NCI-H1092 treated with DMSO at 0.1 percent for 48 hours (cell line): ENCODE data around the gene GPR22.

Experiments used
- DNase-seq: peaks from one replicate; lab custom pipeline; 2025; lab: John Stamatoyannopoulos, UW

GPR22 gene, protein sequence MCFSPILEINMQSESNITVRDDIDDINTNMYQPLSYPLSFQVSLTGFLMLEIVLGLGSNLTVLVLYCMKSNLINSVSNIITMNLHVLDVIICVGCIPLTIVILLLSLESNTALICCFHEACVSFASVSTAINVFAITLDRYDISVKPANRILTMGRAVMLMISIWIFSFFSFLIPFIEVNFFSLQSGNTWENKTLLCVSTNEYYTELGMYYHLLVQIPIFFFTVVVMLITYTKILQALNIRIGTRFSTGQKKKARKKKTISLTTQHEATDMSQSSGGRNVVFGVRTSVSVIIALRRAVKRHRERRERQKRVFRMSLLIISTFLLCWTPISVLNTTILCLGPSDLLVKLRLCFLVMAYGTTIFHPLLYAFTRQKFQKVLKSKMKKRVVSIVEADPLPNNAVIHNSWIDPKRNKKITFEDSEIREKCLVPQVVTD

DNA sequence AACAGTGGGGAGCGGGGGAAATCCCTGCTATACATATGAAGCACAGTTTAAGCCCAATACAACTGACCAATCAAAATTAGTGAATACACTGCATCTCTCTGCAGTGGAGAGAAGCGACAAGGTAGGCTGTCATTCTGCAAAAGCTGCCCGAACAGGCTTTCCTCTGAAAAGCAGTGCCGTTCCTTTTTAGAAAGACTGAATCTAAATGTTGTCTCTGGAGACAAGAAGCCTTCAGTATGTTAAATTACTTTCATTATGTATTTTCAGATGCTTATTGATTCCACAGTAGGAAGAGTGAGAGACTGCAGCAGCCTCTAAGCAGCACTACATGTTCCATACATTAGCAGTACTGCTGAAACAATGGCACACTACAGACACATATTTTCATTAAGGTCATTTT lies at the start of gene GPR22:
Gene GPR22 (plus strand): TSS at position 129 of the 400 bp plus-strand sequence. CDS start 4,004 bp downstream, outside the sequence.
- no peak for DNase-seq

DNA sequence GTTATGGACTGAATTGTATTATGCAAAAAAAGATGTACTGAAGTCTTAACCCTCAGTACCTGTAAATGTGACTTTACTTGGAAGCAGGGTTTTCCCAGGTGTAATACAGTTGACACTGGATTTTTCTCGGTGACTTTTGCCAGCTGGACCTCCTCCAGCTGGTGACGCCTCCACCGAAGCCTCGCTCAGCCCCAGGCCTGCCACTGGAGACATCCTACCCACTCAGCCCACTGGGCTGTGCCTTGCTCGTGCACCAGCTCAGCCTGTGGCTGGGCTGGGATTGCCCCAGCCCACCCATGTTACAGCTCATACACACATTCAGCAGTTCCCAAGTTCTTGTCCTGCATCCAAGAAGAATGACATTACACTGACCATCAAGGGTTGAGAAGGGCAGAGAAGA lies 42.4 kb upstream of the GPR22 start:
- no peak for DNase-seq

DNA sequence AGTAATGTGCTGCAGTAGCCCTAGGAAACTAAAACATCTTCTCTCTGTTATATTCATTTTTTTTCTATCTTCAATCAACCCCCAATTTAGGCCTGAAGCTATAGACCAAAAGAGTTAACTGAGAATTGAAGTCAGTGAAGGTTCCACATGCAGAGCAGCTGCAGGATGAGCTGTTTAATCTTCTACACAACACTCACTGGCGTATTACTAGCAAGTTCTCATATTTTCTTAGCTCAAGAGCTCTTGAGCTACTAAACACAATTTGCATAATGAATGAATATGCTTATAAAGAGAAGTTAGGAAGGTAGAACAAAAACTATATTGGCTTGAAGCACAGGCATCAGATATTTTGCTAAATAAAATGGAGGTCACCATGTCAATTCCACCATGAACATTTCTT lies 41.2 kb upstream of the GPR22 start:
- DNase-seq, result no peak

DNA sequence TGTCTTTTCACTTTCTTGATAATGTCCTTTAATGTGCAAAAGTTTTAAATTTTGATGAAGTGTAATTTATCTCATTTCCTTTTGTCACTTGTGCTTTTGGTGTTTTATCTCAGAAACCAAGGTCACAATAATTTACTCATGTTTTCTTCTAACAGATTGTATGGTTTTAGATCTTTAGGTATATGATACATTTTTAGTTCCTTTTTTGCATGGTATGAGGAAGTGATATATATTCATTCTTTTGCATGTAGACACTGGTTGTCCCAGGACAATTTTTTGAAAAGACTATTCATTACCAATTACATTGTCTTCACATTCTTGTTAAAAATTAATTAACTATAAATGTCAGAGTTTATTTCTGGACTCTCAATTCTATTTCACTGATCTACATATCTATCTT lies 39.8 kb upstream of the GPR22 start:
- DNase-seq, result no peak

DNA sequence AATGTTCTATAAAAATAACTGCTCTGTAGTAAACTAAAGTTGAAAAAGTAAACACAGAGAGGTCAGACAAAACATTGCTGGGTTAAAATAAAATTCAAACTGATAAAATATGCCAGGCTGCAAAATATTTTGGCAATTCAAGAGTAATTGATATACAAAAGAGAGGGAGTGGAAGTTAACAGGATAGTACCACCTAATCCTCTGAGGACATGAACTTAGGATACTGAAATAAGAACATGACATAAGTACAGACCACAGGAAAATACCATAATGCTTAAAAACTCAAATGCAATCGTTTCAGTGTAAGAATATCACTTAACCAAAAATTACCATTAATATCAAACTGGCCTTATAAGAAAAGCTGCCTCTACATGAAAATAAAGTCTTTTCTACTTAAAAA lies 37.6 kb upstream of the GPR22 start:
- DNase-seq, result no peak

DNA sequence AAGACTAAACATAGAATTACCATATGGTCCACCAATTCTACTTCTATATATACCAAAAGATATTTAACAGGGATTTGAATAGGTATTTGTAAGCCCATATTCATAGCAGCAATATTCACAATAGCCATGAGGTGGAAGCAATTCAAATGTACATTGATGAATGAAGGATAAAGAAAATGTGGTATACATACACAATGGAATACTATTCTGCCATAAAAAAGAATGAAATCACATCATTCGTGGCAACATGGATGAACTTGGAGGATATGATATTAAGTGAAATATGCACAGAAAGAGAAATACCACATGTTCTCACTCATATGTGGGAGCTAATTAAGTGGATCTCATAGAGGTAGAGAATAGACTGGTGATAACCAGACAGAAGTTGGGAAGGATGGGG lies 34.1 kb upstream of the GPR22 start:
- DNase-seq, result no peak

DNA sequence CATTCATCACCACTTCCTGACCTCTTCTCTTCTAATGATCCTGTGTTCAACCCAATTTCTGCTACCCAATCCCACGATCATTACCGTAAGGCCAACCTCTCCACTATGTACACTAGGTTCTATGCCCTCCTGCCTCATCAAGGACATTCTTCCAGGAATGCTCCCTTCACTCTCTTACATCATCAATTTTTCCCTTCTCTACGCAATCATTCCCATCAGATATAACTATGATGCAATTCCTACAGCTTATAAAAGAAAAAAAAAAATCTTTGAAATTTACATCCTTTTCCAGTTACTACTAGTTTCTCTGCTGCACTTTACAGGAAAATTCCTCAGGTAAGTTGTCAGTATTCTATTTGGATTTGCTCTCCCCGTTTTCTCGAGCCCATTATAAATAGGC lies 30.8 kb upstream of the GPR22 start:
- DNase-seq, result no peak

DNA sequence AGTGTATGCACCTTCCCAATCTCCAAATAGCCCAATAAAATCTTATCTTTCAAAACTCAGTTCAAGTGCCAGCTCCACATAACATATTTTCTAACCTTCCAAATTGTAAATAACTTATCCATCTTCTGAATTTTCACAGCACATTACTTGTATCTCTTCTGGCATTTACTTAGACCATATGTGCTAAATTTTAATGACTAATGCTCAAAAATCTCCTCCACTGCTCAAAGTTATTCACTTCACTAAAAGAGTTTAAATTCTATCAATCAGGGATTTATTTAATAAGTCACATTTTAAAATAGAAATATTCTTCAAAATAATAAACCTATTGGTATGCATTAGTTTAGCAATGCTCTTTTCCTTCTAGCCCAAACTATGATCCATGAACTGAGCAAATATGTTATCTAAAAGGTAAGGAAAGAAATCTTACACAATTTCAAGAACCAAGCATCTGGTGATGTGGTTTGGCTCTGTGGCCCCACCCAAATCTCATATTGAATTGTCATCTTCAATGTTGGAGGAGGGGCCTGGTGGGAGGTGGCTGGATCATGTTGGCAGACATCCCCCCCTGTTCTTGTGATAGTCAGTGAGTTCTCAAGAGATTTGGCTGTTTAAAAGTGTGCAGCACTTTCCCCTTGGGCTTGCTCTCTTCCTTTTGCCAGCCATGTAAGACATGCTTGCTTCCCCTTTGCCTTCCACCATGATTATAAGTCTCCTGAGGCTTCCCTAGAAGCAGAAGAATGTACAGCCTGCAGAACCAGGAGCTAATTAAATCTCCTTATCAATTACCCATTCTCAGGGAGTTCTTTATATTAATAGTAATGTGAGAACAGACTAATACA lies 28.1 kb upstream of the GPR22 start:
- DNase-seq, result no peak

DNA sequence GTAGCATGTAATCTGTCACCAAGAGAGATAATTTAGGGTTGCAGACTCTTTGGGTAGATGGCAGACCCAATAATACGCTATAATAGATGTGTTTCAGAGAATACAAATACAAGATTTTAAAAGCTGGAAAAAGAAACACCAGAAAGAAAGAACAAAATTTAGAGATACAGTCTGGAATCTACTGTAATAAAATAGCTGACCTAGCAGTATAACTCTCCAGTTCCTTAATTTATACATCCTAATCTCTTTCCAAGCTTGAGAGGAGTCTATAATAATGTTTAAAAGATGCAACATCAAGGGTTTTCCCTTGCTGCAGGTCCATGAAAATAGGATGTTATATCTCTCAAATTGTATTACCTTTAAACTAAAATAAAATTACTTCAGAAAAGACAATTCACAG lies 27.2 kb upstream of the GPR22 start:
- DNase-seq, result no peak

DNA sequence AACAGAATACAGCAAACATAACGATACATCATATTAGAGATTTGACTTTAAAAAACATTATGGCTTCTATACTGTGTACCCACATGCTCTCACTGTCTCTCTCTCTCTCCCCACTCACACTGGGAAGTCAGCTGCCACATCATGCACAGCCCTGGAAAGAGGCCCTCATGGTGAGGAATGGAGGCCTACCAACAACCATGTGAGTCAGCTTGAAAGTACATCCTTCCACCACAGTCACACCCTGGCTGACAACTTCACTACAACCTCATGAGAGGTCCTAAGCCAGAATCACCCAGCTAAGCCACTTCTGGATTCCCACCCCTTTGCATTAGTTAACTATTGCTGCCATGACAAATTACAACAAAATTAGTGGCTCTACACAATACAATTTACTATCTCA lies 23.3 kb upstream of the GPR22 start:
- no peak for DNase-seq

DNA sequence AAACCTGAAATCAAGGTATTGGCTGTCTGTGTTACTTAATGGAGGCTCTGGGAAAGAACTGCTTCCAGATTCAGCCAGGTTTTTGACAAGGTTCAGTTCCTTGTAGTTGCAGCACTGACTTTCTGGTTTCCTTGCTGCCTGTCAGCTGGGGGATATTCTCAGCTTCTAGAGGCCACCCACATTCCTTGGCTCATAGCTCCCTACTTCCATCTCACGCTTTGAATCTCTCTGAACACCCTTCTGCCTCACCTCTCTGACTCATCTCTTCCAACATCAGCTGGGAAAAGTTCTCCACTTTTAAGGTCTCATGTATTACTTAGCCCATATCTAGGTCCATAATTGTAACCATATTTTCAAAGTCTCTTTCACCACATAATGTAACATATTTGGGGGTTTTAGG lies 22.9 kb upstream of the GPR22 start:
- no peak for DNase-seq

DNA sequence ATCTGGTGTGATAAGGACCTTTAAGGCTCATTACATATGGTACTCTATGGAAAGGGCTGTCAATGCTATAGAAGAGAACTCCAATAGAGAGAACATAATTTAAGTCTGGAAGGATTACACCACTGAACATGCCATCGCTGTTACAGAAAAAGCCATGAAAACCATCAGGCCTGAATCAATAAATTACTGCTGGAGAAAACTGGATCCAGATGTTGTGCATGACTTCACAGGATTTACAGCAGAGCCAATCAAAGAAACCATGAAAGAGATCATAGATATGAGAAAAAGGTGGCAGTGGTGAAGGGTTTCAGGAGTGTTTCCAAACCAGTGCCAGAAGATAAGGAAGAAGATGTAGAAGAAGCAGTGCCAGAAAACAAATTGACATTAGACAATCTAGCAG lies 18.9 kb upstream of the GPR22 start:
- no peak for DNase-seq

DNA sequence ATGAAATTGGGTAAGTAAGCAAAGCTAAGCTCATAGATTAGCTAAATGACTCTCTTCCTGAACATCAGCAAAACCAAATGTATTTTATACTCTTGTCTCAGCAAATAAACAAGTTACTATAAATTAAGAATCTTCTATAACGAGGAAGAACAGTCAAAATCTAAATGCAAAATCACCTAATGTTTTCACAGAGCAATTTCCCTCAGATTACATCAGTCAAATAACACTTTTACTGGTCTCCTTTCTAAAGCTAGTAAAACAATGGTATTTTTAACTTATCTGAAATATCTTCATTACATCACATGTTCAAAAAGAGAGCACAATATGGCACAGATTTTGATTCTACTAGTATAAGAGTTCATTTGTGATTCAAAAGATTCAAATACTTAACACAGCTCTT lies 16.5 kb upstream of the GPR22 start:
- DNase-seq, result no peak

DNA sequence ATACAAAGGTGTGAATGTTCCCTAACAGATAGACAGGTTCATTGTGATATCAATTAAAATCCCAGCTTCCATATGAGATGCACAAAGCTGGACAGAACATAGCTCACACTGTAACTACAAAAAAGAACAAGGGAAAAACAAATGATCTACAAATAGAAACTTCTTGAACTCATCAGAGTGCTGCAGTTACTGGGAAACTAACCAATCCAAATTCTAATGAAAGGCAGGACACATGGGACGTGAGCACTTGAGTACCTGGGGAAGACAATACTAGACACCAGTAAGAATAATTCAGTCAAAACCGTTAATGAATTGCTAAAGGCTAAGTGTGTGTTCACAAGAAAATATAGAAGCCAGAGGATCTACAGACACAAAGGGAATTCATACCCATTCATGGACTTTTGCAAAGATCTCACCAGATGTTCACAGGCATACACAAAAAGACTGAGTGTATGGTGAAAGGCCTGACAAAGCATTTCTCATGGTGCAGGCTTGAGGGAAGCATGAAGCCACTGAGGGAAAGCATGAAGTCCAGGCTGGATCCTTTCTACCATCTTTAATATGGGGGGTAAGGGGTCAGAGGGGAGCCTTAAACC lies 7.8 kb upstream of the GPR22 start:
- no peak for DNase-seq

DNA sequence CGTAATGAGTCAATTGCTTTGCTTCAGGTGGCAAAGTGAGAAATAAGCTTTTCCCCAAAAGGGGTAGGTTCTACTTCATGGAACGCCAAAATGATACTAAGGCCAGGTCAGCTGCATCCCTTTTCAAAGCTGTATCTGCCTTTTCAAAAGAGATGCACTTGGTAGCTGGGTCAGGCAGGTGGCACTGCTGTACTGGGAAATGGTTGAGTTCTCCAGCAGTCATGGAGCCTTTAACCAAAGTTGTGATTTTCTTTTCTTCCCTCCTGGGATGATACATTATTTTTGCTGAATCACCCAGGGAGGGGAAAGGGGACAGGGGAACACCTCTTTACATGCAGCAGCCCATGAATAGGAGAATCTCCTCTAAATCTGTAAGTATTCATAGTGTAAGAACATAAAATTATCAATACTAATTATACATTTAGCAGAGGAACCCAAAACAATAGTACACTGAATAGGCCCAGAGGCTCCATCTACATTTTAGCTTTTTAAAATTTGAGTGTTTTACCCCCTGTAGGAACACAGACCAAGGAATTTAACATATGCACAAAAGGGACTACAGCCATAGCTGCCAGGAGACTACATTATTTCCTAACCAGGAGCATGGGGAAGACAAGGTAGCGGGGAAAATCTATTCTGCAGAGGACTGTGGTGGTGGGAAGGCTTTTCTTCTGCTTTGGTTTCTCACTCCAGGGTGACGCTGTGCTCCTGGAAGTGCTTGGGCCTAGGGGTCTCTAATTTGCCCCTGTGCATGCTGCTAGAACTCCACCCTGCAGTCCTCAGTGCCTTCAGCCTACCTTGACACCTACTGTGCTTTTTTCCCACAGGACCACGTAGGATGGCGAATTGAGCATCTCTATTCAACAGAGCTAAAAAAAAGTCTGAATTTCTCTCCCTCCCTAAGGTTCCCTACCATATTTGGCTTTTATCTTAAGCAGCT lies 6.4 kb upstream of the GPR22 start:
- DNase-seq, result peak; percentile 66

DNA sequence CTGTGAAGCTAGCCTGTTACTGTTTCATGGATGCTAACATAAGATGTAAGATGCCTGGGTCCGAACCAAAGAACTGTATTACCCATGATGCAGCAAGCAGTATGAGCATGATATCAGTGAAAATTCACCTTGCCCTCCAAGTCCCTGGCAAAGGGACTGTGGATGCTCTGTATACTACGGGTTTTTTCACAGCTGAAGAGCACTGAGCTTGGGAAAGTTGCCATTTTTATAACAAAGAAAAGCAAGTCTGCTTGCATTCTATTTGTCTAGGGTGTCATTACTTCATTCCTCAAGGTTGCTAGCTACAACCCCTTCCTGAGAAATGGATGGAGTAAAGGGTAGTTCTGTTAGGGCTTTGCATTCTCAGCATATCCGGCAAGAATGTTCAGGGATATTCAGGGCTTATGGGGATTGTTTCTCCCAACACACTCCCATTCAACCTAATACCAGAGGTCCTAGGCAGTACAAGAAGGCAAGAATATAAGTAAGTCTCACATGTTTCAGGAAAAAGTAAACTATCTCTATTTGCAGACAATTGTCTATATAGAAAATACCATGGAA lies 5.1 kb upstream of the GPR22 start:
- DNase-seq, result no peak

DNA sequence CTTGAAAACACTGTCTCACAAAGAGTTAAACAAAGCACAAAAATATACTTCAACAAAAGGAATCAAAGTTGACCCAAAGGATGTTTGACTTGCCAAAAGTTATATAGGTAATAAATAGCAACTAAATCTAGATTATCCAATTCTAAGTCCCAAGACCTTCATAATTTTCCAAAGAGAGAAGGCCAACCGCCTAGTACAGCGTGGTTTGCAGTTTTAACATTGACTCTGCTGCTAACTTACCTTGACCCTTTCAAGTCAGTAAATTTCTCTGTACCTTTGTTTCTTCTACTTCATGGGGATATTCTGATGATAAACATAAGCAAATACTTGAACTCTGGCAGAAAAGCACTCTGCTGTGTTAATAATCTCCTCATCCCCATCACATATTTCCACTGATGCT lies 1.9 kb upstream of the GPR22 start:
- no peak for DNase-seq

DNA sequence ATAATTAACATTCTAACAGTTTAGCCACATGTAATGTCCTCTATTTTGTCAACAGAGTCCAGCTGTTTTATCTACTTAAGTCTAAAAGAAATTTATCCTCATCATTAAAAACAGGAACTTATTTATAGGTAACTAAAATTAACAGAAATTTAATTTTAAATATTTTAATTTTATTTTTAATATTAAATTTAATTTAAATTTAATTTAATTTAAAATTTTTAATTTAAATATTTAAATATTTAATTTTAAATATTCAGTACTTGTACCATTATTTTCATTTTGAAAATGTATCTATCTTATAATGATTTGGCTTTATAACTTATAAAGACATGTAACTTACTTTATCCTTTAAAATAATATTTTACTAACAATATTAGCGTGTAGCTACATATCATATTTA lies 1.0 kb upstream of the GPR22 start:
- DNase-seq, result no peak

DNA sequence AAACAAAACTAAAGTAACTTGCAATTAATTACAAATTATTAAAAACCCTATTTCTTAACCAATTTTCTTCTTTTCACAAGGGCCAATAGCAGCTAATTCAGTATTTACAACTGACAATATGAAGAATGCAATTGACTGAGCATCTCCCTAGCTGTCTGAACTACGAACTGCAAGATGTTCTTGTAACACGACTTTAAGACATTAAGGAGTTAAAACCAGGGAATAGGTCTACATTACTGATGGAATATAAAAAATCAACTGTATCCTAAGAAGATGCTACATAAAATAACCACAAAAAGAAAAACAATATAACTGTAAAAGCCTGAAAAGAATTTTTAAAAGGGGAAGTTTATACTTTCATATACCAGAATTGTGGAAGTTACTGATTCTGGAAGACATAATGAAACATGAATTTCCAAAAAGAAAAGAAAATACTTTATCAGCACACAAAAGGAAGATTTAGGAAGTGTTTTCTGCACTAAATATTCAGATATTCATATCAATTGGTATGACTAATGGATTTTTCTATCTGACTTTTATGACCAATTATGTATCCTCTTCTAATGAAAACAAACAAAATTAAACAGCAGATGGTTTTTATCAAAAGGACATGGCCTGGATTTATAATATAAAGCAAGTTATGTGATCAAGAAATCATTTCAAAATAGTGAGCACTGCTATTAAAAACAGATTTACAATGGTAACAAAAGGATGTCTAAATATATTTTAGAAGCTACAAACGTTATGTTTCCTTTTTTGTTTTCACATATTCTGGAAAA lies 1.6 kb downstream of the GPR22 start:
- DNase-seq, result no peak

DNA sequence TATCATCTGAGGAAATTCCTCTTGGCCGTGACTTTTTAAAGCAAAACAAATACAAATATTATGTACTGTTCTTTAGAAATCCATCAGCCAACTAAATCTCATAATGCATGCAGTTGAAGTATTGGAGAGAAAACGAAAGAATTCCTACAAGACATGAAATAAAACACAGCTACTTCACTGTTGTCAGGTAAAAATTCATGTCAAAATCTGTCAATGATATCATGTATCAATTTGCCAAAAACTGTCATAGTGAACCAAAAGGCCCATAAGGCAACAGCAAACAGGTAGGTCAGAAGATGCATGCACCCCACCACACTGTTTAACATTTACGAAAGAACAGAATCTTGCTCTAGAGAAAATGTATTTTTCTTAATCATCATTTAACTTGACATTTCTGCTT lies 2.3 kb downstream of the GPR22 start:
- no peak for DNase-seq

DNA sequence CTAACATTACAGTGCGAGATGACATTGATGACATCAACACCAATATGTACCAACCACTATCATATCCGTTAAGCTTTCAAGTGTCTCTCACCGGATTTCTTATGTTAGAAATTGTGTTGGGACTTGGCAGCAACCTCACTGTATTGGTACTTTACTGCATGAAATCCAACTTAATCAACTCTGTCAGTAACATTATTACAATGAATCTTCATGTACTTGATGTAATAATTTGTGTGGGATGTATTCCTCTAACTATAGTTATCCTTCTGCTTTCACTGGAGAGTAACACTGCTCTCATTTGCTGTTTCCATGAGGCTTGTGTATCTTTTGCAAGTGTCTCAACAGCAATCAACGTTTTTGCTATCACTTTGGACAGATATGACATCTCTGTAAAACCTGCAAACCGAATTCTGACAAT lies 4.3 kb downstream of the GPR22 start:
- DNase-seq, result no peak
